HG02798 (cell line): Measurements from ENCODE around the gene FBXW10B.
"Not testable (repeated sequence)": the region's sequence is repeated elsewhere in the genome, so short reads cannot be mapped to it uniquely, and the experiment has no call there.

Source experiments
- ATAC-seq: cut with Tn5 transposase; IDR thresholded peaks from one replicate; pipeline ENCODE4 v1.9.1; 2021; ENCODE audit warnings: mild to moderate bottlenecking; ENCODE audit not compliant: unreplicated experiment, poor library complexity

Gene FBXW10B

DNA sequence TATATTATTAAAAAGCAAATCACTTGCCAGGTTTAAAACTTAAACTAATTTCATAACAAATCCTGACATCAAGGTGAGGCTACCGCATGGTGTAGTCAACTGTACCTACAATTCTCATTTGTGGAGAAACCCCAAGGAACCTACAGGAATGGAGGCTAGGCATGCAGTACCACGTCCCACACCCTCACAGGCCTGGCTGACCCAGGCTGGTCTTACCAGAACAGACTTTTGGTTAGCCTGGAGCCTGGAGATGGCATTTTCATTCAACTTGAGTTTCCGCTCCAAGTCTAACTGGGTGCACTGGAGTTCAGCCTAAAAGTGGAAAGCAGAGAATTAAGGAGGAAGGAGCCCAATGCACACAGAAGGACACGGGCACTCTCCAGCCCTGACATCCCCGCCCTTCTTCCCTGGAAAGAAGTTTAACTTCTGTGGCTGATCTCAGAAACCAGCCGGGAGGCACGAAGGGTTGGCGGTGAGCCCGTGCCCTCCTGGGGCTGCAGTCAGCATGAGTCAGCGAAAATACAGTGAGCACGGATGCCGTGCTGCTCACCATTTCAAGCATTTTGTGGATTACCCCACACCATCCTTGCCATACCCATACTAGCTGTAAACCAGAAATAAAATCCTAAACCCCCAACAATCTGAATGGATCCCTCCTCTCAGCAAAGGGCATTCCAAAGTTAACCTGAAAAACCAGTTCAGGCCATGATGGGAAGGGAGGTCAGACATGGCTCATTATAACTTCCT, 23.2 kb upstream of the FBXW10B start:
- ATAC-seq = not testable (repeated sequence)

DNA sequence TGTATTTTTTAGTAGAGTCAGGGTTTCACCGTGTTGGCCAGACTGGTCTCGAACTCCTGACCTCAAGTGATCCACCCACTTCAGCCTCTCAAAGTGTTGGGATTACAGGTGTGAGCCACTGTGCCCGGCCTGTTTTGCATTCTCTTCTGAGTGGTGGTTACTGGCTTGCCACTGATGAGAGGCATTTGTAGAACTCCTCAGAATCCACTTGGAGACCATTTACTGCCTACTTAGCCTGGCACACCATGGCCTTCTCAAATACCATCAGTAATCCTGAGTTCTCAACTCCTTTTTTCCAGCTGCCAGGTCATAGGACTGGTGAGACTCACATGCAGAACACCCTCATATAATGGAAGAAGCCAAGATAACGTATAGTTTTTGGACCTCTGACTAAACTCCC, 22.5 kb upstream of the FBXW10B start:
- not testable (repeated sequence) for ATAC-seq

DNA sequence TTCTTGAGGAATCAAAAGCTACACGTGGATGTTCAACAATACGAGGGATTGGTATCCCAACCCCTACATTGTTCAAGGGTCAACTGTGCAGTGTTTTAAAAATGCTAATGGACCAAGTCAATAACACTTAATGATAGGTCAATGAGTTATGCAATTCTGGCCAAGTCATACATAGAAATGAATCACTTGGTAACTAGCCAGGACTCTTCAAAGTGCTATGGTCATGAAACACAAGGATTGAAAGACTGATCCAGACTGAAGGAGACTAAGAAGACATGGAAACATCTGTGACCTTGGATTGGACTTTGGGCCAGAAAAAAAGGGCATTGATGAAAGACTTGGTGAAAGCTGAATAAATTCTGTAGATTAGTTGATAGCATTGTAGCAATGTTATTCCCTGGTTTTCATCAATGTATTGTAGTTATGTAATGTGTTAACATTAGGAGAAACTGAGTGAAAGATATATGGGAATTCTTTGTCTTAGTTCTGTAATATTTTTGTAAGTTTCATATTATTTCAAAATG, 11.5 kb upstream of the FBXW10B start:
- ATAC-seq = not testable (repeated sequence)

DNA sequence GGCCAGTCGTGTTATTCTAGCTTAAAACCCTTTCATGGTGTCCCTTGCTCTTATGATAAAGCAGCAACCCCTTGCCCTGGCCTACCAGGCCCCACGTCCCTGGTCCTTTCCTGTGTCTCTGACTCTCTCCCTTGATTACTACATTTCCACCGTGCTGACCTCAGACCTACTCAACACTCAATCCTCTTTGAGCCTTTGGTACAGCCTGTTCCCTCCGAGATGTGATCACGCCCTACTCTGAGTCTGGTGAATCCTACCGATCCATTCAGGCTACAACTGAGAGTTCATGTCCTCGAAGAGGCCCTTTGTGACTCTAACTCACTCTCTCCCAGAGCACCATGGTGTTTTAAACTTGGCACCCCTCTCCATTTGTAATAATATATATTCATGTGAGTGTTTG, 10.5 kb upstream of the FBXW10B start:
- ATAC-seq = not testable (repeated sequence)

DNA sequence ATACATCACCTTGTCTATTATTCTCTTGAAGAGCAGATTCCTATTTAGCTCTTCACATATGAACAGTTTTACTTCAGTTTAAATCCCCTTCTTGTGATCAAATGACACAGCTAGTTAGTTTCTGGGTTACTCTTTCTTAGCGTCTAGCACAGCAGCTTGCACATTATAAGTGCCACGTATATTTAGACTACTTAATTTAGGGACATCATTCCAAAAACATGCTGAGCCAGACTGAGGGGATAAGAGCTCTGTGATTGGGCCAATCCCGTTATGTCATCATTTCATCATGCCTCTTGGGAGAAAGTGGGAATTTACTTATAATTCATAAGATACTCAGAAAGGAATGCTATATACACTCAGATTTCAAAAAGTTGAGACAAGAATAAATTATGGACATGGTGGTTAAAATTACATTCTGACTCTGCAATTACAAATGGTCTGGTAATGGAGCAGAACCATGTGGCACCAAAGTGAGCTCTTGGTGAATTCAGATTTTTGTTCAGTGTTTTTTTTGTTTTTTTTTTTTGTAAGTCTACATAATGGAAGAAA, 4.2 kb upstream of the FBXW10B start:
- not testable (repeated sequence) for ATAC-seq

DNA sequence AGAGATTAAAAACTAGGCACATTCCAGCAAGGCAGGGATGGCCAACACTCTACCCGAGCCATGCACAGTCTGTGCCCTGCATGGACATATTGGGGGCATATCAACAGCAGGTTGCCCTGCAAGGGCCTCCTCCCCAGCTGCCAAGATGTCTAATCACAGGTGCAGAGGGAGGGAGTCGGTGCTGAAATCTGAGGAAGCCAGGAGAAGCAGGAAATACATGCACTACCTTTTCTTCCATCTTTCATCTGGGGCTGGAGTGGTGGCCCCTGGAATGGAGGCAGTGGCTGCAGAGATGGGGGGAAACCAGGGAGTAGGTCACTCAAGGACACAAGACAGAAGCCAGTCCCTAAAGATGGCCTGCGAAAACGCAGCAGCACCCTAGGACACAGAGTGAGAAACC, 3.8 kb upstream of the FBXW10B start:
- ATAC-seq = not testable (repeated sequence)

DNA sequence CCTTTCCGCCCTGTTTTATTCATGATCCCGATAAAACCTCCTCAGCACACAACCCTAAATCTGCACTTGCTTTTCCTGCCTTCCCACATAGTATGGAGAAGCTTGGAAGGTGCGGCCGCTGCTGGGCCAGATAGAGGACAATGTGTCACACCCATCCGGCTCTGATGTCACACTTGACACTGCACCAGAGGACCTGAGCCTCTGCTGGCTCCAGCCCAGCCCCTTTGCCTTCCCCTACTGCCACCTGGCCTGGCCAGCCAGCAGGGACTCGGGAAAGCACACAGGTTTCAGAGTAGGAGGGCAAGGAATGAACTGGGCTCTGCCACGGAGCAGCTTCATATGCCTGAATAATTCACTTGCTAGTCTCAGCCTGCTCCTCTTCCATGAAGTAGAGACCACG, 2.6 kb upstream of the FBXW10B start:
- not testable (repeated sequence) for ATAC-seq

DNA sequence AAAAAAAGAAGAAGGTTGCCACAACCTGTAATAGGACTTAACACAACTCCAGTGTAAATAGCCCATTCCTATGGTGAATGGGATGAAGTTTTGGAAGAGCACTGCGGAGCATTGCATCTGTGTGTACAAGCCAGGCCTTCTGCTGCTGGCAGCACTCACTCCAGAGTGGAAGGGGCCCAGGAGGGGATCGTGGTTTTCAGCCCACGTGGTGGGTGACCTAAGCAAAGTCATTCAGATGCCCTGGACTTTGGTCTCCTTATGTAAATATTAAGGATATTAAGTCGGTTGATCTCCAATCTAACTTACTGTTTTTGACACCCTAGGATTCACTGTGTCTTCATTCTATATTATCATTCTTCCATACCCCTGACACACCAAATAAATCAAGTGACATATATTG, 2.7 kb downstream of the FBXW10B start:
- ATAC-seq = not testable (repeated sequence)

DNA sequence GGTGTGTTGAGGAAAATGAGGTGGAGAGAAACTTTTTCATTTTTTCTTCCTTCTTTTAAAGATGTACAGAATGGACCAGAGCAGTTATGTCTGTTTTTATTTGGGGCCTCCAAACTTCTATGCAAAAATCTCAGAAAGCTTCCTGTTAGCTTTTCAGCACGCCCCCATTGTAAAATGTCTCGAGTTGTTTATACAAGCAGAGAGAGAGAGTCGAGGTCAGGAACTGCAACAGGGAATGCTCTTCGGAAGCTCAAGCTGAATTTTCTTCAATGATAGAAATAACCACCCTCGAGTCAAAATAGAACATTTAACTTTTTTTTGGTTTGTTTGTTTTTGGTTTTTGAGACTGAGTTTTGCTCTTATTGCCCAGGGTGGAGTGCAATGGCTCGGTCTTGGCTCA, 3.7 kb downstream of the FBXW10B start:
- not testable (repeated sequence) for ATAC-seq

DNA sequence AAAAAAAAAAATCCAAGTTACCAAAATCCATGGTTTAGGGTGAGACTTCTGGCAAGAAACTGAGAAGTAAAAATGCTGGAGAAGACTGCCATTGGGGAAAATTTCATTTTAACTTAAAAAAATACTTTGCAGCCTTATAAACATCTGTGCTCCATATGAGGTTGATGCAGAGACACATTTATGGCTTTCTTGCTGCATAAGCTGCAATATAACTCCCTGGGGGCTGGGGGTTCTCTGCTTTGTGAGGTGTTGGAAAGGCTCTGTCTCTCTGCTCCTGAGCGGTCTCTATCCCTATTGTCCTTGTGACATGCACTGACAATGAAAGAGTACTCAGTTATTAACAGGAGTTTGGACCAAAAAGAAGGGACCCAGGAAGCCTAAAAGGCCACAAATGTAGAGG, 6.4 kb downstream of the FBXW10B start:
- not testable (repeated sequence) for ATAC-seq

DNA sequence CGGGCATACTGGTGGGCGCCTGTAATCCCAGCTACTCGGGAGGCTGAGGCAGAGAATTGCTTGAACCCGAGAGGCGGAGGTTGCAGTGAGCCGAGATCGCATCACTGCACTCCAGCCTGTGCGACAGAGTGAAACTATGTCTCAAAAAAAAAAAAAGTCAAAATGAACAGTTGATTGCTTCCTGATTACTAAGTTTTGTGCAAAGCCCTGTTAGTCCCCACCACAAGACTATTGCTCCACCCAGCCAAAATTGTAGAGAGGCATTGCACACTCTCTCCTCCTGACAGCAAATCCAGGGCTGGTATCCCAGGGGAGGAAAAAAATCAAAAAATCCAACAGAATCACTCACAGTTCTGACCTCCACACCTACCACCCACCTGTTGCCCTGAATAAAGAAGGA, 26.5 kb downstream of the FBXW10B start:
- not testable (repeated sequence) for ATAC-seq

DNA sequence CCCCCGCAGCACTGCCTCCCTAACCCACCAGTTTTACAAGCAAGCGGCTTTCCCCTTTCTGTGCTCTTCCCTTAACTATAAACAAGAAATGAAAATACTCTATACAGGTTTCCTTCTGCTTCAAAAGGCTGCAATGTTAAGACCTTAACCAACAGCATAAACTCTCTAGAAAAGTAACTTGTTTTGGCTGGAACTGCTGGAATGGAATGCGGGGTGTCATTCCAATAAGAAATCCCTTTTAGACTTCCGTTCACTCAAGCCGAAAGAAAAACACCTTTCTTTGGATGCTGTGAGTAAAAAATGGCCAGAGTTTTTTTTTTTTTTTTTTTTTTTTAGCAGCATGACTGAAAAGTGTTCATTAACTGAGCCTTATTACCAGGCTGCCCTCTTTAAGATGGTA, 27.5 kb downstream of the FBXW10B start:
- ATAC-seq = not testable (repeated sequence)

DNA sequence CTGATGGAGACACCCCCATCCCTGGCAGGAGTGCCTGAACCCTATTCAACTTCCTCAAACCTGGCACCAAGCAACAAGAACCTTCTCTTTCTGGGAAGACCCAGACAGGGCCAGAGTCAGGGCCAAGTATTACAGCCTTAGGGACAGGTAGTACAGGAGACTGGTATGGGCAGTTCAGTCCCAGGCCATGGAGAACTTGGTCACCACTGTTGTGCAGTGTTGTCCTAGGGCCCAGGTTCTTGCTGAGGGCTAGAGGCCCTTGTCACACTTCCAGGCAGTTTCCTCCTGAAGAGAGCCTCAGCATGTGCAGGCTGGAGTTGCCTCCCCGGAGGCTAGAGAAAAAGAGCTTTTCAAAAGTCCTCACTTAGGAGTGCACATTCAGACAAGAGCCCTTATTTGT, 28.7 kb downstream of the FBXW10B start:
- not testable (repeated sequence) for ATAC-seq

DNA sequence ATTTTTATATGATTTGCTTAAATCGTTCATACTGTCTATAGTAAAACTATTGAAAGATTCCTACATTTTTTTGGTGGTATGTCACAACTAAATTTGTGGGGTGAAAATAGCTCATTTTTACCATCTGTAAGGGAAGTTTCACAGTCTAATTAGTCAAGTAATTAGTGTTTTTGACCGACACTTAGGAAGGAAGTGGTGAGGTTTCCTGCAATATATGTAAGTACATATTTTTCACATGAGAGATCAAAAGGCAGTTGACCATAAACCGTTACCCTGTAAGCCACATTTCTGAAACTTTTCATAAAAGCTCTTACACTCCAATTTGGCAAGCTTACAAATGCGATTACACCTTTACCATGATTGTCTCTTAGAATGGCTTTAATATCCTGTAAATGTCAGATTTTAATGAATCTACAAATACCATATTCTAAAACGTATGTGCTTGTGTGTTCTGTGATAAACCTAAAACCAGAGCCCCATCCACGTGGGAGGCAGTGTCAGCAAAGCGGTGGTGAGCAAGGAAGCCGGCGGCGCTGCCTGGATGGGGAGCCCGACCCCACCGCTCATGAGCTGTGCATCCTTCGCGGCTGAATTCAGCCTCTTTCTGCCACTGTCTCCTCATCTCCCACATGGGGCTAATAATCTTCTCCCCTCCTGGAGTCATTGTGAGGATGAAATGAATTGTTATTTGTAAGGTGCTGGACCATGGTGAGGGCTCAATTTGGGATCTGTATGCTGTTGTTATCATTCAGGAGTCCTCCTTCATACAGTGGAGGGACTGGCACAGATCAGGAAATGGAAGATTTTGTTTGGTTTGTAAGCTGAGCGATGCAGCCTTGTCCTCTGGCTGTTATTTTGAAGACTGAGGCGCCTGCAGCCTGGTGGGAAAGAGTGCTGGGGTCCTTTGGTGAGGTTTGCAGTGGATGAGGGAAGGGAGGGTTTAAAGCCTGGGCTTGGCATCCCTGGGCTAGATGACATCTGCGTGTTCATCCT, 29.7 kb downstream of the FBXW10B start:
- ATAC-seq = not testable (repeated sequence)

DNA sequence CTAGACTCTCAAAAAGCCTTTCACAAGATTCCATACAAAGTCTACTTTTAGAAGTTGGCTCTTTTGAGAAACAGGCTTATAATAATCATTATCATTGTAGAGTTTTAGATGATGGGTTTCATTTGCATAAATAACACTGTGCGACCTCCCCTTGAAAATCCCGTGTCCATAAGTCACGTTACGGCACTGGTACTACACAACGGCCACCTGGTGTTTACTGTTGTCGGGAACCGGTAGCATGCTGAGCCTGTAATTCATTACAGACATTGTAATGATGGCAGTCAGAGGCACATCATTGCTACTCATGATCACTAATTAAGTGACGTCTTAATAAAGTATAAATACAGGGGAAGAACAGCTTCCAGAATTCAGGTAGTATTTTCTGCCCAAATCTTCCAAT, 31.5 kb downstream of the FBXW10B start:
- not testable (repeated sequence) for ATAC-seq

DNA sequence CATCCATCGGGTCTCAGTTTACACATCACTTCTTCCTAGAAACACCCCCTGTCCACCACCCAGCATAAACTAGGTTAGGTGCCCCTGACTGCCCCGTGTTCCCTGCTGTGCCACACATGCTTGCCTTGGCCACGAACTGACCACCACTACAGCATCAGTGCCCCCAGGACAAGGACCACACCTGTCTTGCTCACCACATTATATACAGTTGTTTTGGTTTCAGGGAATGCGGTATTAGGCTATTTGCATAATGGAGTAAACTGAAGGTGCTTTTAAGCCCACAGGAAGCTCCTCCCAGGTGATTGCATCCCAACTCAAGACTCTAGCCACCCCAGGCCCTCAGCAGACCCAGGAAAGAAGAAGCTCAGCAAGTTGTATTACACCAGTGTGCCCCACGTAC, 36.2 kb downstream of the FBXW10B start:
- ATAC-seq = not testable (repeated sequence)

DNA sequence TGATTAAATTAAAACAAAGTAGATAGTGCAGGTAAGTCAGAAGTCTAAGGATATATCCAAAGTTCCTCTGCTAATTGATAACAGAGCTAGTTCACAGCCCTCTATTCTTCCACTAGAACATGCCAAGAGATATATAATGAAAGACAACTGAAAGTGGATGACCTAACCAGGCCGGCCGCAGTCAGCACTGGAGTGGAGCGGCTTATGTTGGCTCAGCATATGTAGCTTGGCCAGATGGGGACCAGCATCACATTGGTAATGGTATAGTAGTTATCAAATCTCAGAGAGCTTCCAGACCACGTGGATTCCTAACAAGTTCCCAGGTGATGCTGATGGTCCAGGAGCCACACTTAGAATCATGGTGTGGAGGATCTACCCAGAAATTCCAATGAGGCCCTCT, 38.0 kb downstream of the FBXW10B start:
- ATAC-seq = not testable (repeated sequence)

DNA sequence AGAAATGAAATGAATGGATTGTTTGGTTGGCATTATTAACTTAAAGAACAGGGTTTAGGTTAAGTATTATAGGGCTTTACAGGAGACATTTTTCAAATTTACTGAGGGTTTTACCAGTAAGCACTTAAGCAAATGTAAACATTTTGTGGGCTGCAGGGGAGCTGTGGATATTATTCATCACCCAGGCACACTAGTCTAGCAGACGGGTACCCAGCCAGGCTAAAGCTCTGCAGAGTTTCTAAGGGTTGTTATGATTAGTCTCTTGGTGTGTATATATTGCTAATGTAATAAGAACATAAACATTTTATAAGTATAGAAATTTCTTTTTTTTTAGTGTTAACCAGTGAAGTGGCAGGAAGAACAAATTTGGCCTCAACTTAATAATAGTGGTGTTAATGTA, 42.7 kb downstream of the FBXW10B start:
- not testable (repeated sequence) for ATAC-seq

DNA sequence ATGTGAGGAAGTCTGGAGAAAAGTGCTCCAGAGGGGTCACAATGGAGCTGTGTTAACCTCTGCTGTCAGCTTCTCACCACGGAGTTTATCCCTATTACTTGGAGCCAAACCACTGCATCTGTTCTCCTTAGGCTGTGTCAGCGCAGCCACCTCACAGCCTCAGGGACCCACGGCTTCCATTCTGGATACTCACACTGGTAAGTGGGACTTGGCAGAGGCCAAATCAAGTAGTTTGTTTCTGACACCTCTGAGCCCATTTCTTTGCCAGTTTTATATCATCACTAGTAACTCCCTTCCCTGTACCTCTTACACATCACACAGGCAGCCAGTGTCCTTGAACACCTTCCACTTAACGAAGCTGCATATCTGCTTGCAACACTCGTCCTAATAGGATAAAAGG, 44.8 kb downstream of the FBXW10B start:
- not testable (repeated sequence) for ATAC-seq

DNA sequence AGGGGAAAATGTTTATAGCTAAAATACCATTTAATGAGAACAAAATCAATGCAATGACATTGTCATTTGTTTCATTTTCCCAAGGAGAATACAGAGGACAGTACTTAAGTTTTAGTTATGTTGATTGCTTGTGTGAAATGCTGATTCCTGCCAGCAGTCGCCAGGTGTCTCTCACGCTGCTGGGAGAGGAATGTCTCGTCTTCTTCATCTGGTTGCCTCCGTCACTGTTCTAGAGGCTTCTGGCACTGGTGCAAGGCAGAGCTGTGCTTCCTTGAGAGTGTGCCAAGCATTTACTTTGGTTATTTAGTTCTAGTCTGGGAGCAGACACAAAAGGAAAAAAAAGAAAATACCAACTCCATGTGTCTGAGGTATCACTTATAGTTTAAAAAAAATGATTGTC, 45.6 kb downstream of the FBXW10B start:
- not testable (repeated sequence) for ATAC-seq
